ENCODE data around the gene RPAP3.

DNA sequence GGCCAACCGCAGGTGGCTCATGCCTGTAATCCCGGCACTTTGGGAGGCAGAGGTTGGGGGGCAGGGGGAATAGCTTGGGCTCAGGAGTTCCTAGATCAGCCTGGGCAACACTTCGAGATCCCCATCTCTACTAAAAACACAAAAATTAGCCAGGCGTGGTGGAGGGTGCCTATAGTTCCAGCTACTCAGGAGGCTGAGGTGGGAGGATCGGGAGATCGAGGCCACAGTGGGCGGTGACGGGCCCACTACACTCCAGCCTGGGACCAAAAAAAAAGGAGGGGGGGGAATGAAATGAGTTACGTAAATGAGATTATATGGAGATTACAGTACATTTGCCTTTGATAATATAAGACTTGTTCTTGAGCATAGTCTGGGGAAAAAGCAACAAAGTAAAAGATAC is 1.1 kb downstream of the RPAP3 start:
- TF ChIP-seq, protein P1, sequence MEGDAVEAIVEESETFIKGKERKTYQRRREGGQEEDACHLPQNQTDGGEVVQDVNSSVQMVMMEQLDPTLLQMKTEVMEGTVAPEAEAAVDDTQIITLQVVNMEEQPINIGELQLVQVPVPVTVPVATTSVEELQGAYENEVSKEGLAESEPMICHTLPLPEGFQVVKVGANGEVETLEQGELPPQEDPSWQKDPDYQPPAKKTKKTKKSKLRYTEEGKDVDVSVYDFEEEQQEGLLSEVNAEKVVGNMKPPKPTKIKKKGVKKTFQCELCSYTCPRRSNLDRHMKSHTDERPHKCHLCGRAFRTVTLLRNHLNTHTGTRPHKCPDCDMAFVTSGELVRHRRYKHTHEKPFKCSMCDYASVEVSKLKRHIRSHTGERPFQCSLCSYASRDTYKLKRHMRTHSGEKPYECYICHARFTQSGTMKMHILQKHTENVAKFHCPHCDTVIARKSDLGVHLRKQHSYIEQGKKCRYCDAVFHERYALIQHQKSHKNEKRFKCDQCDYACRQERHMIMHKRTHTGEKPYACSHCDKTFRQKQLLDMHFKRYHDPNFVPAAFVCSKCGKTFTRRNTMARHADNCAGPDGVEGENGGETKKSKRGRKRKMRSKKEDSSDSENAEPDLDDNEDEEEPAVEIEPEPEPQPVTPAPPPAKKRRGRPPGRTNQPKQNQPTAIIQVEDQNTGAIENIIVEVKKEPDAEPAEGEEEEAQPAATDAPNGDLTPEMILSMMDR (IDR thresholded peaks at IDR 0.05; ENCODE audit: borderline replicate concordance, extremely low read depth, low read length, poor library complexity, severe bottlenecking): no peak
- TF ChIP-seq EZH2 (IDR thresholded peaks at IDR 0.05; ENCODE audit: borderline replicate concordance, low read depth, low read length, severe bottlenecking): no peak
